HFF-Myc (cell line): ENCODE data around the gene GADD45B.
"Not testable (repeated sequence)": the region's sequence is repeated elsewhere in the genome, so short reads cannot be mapped to it uniquely, and the experiment has no call there.

ENCODE experiments used
- DNase-seq: peaks from one replicate; pipeline ENCODE4 v3.0.0-alpha.2; 2011; ENCODE audit warnings: low read depth; ENCODE audit errors: extremely low read depth
- H3K4me3 ChIP-seq: replicated peaks from 2 replicates; pipeline ENCODE4 v1.5.1; 2011; ENCODE audit warnings: low read depth, mild to moderate bottlenecking, control low read depth, low read length
- TF ChIP-seq, protein P1 (sequence below): IDR thresholded peaks from 2 replicates; pipeline ENCODE4 v1.5.1; 2012; ENCODE audit warnings: mild to moderate bottlenecking, low read depth, low read length, control low read depth; ENCODE audit errors: missing control alignments

GADD45B gene

DNA sequence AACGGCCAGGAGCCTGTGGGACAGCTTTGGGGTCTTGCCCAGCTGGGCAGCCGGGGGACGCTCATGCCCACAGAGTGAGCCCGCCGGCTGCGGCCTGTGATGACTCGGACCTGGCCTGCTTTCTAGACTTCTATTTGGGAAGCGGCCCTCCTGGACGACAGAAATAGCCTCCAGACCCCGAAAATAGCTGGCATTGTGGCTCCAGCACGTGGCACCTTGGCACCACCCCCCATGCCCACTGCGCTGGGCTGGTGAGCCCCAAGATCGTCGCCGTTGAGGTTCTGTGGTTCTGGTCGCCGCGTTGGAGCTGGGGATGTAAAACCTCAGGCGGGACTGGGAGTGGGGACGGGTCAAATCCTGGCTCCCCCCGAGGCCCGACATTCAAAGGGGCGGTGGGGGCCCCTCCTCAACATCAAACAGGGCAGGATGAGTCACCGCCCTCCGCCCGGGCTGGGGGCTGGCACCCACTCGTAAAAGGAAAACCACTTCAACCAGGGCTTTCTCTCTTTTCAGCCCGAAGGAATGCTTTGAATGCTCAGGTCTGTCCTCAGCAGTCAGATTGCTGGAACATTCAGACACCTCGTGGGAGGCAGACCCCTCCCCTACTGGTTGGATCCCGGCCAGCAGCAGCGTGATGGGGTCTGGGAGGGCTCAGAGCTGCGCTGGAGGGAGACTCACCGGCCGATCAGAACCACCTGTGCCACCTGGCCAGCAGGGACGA is 42.1 kb downstream of the GADD45B start:
- no peak for DNase-seq
- TF ChIP-seq, protein P1, sequence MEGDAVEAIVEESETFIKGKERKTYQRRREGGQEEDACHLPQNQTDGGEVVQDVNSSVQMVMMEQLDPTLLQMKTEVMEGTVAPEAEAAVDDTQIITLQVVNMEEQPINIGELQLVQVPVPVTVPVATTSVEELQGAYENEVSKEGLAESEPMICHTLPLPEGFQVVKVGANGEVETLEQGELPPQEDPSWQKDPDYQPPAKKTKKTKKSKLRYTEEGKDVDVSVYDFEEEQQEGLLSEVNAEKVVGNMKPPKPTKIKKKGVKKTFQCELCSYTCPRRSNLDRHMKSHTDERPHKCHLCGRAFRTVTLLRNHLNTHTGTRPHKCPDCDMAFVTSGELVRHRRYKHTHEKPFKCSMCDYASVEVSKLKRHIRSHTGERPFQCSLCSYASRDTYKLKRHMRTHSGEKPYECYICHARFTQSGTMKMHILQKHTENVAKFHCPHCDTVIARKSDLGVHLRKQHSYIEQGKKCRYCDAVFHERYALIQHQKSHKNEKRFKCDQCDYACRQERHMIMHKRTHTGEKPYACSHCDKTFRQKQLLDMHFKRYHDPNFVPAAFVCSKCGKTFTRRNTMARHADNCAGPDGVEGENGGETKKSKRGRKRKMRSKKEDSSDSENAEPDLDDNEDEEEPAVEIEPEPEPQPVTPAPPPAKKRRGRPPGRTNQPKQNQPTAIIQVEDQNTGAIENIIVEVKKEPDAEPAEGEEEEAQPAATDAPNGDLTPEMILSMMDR: no peak
- H3K4me3 ChIP-seq: no peak overlapping the region

DNA sequence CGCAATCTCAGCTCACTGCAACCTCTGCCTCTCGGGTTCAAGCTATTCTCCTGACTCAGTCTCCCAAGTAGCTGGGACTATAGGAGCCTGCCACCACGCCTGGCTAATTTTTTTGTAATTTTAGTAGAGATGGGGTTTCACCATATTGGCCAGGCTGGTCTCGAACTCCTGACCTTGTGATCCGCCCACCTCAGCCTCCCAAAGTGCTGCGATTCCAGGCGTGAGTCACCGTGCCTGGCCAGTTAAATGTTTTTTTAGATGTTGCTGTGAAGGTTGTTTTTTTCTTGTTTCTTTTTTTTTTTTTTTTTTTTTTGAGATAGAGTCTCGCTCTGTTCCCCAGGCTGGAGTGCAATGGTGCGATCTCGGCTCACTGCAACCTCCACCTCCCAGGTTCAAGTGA is 42.9 kb downstream of the GADD45B start:
- not testable (repeated sequence) for DNase-seq, H3K4me3 ChIP-seq

DNA sequence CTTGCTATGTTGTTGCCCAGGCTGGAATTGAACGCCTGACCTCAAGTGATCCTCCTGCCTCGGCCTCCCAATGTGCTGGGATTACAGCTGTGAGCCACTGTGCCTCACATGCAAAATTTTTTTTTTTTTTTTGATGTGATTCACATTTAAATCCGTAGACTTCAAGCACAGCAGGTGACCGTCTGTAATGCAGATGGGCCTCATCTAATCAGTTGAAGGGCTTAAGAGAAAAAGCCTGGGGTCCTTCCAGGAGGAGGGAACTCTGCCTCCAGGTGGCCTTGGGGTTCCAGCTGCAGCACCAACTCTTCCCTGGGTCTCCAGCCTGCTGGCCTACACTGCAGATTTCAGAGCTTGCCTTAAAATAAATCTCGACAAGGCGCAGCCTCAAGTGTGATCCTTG is 43.6 kb downstream of the GADD45B start:
- TF ChIP-seq, protein P1: no peak
- DNase-seq: no peak
- no peak overlapping the region for H3K4me3 ChIP-seq

DNA sequence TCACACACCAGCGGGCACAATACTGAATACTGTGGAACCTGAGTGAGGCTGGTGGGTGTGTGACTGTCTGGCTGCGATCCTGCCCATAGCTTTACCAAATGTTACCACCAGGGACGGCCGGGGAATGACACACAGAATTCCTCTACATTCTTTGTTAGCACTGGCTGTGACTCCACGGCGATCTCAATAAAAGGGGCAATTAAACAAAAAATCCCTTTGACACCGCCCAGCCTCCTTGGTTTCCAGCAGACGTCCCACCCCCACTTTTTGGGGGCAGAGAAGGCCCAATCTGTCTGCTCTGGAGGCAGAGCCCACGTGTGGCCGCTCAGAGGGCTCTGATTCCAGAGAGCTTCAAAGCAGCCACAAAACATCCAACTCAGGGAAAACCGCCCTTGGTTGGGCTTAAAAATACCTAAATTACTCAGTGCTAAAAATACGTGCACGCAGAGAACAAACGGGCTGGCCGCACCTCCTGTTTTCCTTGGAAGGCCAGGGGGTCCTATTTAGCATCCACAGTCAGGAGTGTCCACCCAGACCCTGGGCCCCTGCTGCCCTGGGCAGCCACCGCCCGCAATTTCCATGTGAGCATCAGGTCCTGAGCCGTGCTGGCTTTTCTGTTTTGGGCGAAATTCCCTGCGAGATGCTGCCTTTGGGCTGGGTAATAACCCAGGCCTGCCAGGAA is 47.8 kb downstream of the GADD45B start:
- H3K4me3 ChIP-seq: no peak overlapping the region
- DNase-seq: no peak
- TF ChIP-seq, protein P1: peak; percentile 41

DNA sequence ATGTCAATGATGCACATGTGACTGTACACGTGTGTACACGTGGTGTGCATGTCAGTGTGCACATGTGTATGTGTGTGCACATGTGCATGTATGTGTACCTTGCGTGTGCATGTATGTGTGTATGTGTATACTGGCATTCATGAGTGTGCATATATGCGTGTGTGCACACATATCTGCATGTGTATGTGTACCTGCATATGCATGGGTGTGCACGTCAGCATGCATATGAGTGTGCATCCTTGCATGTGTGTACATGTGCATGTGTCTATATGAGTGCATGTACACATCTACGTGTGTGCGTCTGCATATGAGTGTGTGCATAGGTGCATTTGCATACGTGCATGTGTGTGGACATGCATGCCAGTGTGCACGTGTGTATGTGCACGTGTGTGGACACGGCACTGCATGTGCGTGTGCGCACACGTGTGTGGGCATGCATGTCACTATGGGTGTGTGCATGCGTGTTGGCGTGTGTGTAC is 48.5 kb downstream of the GADD45B start:
- H3K4me3 ChIP-seq: no peak overlapping the region
- no peak for DNase-seq
- TF ChIP-seq, protein P1: no peak

DNA sequence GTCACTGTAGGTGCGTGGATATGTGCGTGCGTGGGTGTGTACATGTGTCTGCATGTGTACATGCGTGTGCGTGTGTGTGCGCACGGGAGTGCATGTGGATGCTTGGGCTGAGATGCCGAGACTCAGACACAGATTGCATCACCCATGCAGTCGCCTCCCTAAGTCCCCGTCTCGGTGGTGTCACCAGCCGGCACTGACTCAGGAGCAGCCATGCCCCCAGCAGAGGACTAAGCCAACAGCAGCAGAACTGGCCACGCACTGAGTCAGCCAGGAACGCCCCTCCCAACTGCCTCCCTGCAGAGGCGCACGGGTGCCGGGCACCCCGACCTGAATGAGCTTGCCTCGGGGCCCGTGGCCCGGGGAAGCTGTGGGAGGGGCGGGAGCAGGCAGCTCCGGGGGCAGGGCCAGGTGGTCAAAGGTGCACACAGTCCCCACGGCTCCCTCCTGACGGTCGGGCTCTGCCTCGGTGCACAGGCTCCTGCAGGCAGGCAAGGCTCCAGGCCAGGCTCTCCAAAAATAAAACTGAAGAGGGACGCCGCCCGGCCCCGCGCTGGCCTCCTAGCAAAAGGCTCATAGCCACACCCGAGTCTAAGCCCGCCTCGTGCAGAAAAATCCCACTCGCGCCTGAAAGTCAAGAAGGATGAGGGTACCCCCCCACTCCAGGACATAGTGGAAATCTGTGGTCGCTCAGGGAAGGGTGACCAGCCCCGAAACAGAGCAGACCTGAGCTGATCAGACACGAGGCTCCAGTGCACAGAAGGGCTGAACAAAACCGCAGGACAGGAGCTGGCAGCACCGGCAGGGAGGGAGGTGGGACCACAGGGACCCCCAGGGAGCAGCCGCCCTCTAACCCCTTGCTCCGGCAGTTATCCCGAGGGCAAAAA is 49.2 kb downstream of the GADD45B start:
- no peak overlapping the region for H3K4me3 ChIP-seq
- DNase-seq: no peak
- TF ChIP-seq, protein P1: no peak

DNA sequence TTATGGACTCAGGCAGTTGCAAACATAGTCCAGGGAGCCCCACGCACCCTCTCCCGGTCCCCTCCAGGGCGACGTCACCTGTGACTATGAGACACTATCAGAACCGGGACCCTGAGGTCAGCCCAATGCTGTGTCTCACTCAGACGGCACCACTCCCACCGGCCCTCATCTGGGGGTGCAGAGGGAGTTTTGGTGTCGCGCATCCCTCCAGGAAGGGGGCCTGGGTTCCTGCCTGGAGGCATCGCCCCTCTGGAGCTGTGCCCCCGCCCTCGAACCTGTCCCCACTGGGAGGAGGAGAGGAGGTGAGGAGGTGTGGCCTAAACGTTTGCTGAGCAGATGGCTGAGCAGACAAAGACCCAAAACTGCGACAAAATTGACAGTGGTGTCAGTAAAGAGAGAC is 51.2 kb downstream of the GADD45B start:
- no peak for DNase-seq
- no peak overlapping the region for H3K4me3 ChIP-seq
- TF ChIP-seq, protein P1: no peak
